ENCODE data around the gene DMKN. TPM values are rescaled to one million over a fixed set of nuclear protein-coding genes. Genes with fewer than 3 reads are reported as not detected.

The DMKN gene
- total RNA-seq, 3 donors from 2014 or later (not counting 1 experiment from before 2014, with no cell fraction given), result 10.7 to 15.3 (median 11.3) TPM

- Mint-ChIP-seq H3K4me3 (no peak overlapping the region), H3K9me3 (no peaks in the 10 kb centered on the region), H3K36me3 (no peaks in the 10 kb centered on the region), H3K27me3 (ENCODE audit: low read depth in 2 of 2) (peaks cover 0 to 17% of the 10 kb centered on the region in 2 donors), H3K4me1 (peaks cover 0 to 10% of the 10 kb centered on the region in 2 donors), H3K27ac (no peak overlapping the region)
- Histone ChIP-seq H3K27ac (ENCODE audit: low read length) (no peak overlapping the region), H3K36me3 (ENCODE audit: control insufficient read depth, insufficient read depth, low read length) (no peaks in the 10 kb centered on the region), H3K4me3 (ENCODE audit: low read length) (no peak overlapping the region), H3K27me3 (ENCODE audit: control insufficient read depth, insufficient read depth, low read length) (no peaks in the 10 kb centered on the region), H3K9me3 (ENCODE audit: control insufficient read depth, insufficient read depth, low read length) (no peaks in the 10 kb centered on the region), H3K4me1 (ENCODE audit: control insufficient read depth, insufficient read depth, low read length) (peaks cover 8% of the 10 kb centered on the region)
- intact Hi-C loops (cut with micrococcal nuclease), result no loop called here
- WGBS (ENCODE audit: insufficient coverage), result 92% methylated on average over 9 of the region's 9 CpGs
- DNase-seq (no peak), ATAC-seq (no peak)
- TF ChIP-seq, protein P1, sequence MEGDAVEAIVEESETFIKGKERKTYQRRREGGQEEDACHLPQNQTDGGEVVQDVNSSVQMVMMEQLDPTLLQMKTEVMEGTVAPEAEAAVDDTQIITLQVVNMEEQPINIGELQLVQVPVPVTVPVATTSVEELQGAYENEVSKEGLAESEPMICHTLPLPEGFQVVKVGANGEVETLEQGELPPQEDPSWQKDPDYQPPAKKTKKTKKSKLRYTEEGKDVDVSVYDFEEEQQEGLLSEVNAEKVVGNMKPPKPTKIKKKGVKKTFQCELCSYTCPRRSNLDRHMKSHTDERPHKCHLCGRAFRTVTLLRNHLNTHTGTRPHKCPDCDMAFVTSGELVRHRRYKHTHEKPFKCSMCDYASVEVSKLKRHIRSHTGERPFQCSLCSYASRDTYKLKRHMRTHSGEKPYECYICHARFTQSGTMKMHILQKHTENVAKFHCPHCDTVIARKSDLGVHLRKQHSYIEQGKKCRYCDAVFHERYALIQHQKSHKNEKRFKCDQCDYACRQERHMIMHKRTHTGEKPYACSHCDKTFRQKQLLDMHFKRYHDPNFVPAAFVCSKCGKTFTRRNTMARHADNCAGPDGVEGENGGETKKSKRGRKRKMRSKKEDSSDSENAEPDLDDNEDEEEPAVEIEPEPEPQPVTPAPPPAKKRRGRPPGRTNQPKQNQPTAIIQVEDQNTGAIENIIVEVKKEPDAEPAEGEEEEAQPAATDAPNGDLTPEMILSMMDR (IDR thresholded peaks at IDR 0.05), result no peak
These were observed 19.5 kb downstream of the DMKN start for GRCh38 chr19:35493971-35494370.

- H3K27me3 Mint-ChIP-seq (ENCODE audit: low read depth in 2 of 2), result peaks cover 1 to 19% of the 10 kb centered on the region in 2 donors
- TF ChIP-seq, protein P1 (IDR thresholded peaks at IDR 0.05), result no peak
- Histone ChIP-seq H3K4me3 (ENCODE audit: low read length) (no peak overlapping the region), H3K27me3 (ENCODE audit: control insufficient read depth, insufficient read depth, low read length) (no peaks in the 10 kb centered on the region), H3K27ac (ENCODE audit: low read length) (no peak overlapping the region), H3K9me3 (ENCODE audit: control insufficient read depth, insufficient read depth, low read length) (no peaks in the 10 kb centered on the region), H3K4me1 (ENCODE audit: control insufficient read depth, insufficient read depth, low read length) (peaks cover 8% of the 10 kb centered on the region), H3K36me3 (ENCODE audit: control insufficient read depth, insufficient read depth, low read length) (no peaks in the 10 kb centered on the region)
- no peak overlapping the region for H3K27ac Mint-ChIP-seq
- 84% methylated on average over 9 of the region's 9 CpGs for WGBS (ENCODE audit: insufficient coverage)
- H3K4me3 Mint-ChIP-seq, result no peak overlapping the region
- intact Hi-C loops (cut with micrococcal nuclease), result no loop called here
- DNase-seq, result no peak
- no peaks in the 10 kb centered on the region for H3K9me3 Mint-ChIP-seq
- peaks cover 0 to 10% of the 10 kb centered on the region in 2 donors for H3K4me1 Mint-ChIP-seq
- no peak for ATAC-seq
- H3K36me3 Mint-ChIP-seq, result no peaks in the 10 kb centered on the region
These were observed 21.6 kb downstream of the DMKN start for GRCh38 chr19:35491836-35492360.

- Histone ChIP-seq H3K4me1 (ENCODE audit: control insufficient read depth, insufficient read depth, low read length) (peaks cover 6% of the 10 kb centered on the region), H3K4me3 (ENCODE audit: low read length) (no peak within 1 kb of the TSS), H3K27ac (ENCODE audit: low read length) (no peak within 1 kb of the TSS), H3K9me3 (ENCODE audit: control insufficient read depth, insufficient read depth, low read length) (no peaks in the 10 kb centered on the region), H3K27me3 (ENCODE audit: control insufficient read depth, insufficient read depth, low read length) (no peaks in the 10 kb centered on the region), H3K36me3 (ENCODE audit: control insufficient read depth, insufficient read depth, low read length) (no peaks in the 10 kb centered on the region)
- H3K4me1 Mint-ChIP-seq, result peaks cover 0 to 7% of the 10 kb centered on the region in 2 donors
- DNase-seq (no peak), ATAC-seq (no peak)
- H3K9me3 Mint-ChIP-seq, result no peaks in the 10 kb centered on the region
- H3K27me3 Mint-ChIP-seq (ENCODE audit: low read depth in 2 of 2), result peaks cover 15 to 22% of the 10 kb centered on the region in 2 donors
- no peak within 1 kb of the TSS for H3K27ac Mint-ChIP-seq
- WGBS (ENCODE audit: insufficient coverage), result 74% methylated on average over 9 of the region's 9 CpGs
- TF ChIP-seq, protein P1 (IDR thresholded peaks at IDR 0.05), result no peak
- no peak within 1 kb of the TSS for H3K4me3 Mint-ChIP-seq
- intact Hi-C loops (cut with micrococcal nuclease), result no loop called here
- no peaks in the 10 kb centered on the region for H3K36me3 Mint-ChIP-seq
These were observed 23.1 kb downstream of the DMKN start, which contains the start of gene KRTDAP for GRCh38 chr19:35490364-35490763. TSS of gene KRTDAP (minus strand) at chr19:35490464. CDS start at chr19:35490442, 22 bp downstream.

- Mint-ChIP-seq H3K4me3 (no peak overlapping the region), H3K4me1 (no peaks in the 10 kb centered on the region), H3K36me3 (no peaks in the 10 kb centered on the region), H3K27ac (no peak overlapping the region), H3K9me3 (no peaks in the 10 kb centered on the region), H3K27me3 (ENCODE audit: low read depth in 2 of 2) (peaks cover 15 to 21% of the 10 kb centered on the region in 2 donors)
- WGBS (ENCODE audit: insufficient coverage), result 93% methylated on average over 15 of the region's 16 CpGs
- intact Hi-C loops (cut with micrococcal nuclease), result no loop called here
- H3K4me3 ChIP-seq (ENCODE audit: low read length), result no peak overlapping the region
- TF ChIP-seq, protein P1 (IDR thresholded peaks at IDR 0.05), result no peak
- no peaks in the 10 kb centered on the region for H3K4me1 ChIP-seq (ENCODE audit: control insufficient read depth, insufficient read depth, low read length)
- ATAC-seq (no peak), DNase-seq (no peak)
- H3K27ac ChIP-seq (ENCODE audit: low read length), result no peak overlapping the region
- no peaks in the 10 kb centered on the region for H3K27me3 ChIP-seq (ENCODE audit: control insufficient read depth, insufficient read depth, low read length)
- H3K36me3 ChIP-seq (ENCODE audit: control insufficient read depth, insufficient read depth, low read length), result no peaks in the 10 kb centered on the region
- no peaks in the 10 kb centered on the region for H3K9me3 ChIP-seq (ENCODE audit: control insufficient read depth, insufficient read depth, low read length)
These were observed 24.8 kb downstream of the DMKN start for GRCh38 chr19:35488677-35489076.

Measured in natural killer cell (primary cell).